NCI-H345 (cell line): ENCODE results near the gene CALML6.

ENCODE experiments used
- DNase-seq: peaks from one replicate; lab custom pipeline; 2025; lab: John Stamatoyannopoulos, UW

The CALML6 gene

DNA sequence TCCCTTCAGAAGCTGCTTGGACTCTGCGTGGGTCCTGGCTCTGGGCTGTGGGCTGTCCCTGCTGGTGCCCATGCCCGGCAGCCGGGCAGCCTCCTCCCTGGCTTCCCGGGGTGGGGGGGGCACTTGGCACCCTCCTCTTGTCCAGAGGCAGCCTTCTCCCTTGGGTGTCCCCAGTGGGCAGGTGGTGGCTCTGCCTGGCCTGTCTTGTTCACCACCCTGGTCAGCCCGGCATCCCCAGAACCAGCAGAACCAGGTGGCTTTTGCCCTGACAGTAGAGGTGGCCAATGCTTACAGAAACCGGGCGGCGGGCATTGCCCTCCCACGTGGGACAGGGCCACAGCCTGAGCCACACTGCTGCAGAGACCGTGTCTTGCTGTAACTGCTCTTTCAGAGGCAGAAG is 50.5 kb downstream of the CALML6 start:
- no peak for DNase-seq

DNA sequence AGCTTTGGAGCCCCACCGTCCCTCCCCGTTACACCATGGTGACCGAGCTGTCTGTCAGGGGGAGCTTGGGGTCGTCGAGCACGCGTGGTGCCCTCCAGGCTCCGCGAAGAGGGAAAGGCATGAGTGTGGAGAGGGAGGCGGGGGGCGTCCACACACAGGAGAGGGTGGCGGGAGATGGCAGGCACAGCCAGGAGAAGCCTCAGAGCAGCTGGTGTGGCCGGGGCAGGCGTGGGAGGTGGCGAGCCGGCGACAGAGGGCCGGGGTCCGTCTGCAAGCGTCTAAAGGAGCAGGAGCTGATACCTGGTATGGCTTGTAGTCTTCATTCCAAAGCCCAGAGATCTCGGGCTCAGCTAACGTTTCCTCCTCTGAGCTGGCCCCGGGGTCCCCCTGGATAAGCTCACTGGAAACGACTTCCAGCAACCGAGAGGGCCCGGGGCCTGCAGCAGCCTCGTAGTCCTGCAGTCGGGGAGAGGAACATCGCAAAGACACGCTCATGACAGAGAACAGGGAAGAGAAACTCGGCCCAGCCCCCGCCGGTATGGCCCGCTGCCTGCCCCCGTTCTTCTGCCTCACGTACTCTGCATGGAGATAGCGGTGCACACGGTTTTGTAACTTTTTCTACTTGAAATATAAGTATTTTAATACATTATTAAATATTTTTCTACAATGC is 51.1 kb downstream of the CALML6 start:
- no peak for DNase-seq
